GM12801 (cell line): Measurements from ENCODE around the gene MSN.

Experiments used
- CTCF ChIP-seq: IDR thresholded peaks from one replicate; pipeline ENCODE4 v1.5.1; 2011; ENCODE audit warnings: control low read depth; ENCODE audit not compliant: insufficient read length; ENCODE audit errors: extremely low read depth

Gene MSN

GRCh38 chrX:65690057-65690855 lies 22.8 kb downstream of the MSN start:
- TF ChIP-seq CTCF: no peak

DNA sequence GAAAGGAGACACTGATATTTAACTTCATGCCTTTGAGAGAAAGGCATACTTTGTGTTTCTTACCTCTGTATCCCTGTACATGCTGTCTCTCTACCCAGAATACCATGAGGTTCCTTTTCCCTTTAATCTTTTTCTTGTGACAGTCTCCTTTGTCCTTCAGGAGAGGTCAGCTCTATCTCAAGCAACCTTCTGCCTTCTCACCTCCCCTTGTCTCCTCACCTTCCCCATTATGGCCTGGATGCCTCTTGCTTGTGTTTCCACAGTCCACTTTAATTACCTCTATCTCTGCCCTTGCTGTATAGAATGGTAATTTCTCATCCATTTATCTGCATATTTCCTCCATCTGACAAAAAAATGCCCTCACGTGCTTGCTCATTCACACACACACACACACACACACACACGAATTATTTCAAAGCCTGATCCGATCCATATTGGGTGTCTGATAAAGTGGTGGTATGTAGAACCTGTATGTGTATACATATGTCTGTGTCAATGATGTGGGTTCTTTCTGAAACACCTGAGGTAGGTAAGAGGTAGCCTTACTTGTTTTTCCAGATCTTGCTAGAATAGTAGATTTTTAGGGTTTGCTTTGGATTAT lies 28.5 kb downstream of the MSN start:
- TF ChIP-seq CTCF: no peak

GRCh38 chrX:65696613-65697012 lies 29.2 kb downstream of the MSN start:
- no peak for TF ChIP-seq CTCF

- TF ChIP-seq CTCF: no peak
Measured at GRCh38 chrX:65697211-65697641, 29.8 kb downstream of the MSN start.

DNA sequence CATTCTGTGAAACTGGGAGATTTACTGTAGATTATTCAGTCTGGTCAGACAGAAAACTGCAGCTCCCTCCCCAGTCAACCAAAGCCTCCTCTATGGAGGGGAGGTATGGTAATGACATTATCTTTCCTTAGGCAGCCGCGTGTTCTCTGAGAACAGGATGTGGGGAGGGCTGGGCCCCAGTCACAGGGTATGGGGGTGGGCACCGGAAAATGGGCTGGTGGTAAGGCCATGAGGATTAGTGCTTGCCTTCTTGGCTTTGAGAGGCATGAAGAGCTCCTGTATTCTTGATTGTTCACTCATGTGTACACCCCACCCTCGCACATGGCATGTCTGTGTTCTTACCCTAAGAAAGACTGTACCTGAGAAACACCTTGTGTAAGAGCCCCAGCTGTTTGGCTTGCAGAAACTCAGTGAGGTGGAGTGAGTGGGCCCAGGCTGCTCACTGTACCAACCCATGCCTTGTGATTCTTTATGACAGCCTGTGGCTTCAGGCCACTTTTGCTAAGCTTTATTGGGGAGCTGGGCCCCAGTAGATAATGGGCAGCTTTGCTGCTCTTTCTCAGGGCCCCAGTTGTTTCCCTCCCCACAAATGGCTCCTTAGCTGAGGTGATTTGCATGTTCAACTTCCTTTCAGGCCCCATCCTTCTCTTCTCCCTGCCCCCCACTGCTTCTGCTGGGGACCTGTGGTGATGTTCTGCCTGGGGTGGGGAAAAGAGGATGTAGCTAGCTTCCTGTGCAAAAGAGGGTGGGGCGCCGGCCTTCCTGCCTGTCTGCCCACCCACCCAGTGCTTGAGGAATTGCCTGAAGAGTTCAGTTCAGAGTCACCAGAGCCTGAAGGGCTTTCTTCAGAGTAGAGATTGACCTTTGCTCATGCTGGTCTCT lies 30.7 kb downstream of the MSN start:
- TF ChIP-seq CTCF: no peak

DNA sequence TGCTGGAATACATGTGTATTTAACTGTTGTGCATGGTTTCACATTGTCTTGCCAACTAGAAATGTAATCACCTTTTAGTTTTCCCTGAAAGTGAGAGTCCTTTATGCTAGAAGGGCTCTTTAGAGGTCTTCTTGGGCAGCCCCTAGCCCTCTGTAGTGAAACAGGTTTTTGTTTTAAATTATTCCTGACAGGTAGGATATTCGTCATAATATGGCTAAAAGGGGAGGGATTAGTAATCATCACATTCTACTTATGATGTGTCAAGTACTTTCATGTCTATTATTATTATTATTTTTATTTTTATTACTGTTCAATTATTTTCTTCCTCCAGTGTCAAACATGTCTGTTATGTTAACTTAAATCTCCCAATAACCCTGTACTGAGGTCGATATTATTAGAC lies 35.5 kb downstream of the MSN start:
- TF ChIP-seq CTCF: no peak

DNA sequence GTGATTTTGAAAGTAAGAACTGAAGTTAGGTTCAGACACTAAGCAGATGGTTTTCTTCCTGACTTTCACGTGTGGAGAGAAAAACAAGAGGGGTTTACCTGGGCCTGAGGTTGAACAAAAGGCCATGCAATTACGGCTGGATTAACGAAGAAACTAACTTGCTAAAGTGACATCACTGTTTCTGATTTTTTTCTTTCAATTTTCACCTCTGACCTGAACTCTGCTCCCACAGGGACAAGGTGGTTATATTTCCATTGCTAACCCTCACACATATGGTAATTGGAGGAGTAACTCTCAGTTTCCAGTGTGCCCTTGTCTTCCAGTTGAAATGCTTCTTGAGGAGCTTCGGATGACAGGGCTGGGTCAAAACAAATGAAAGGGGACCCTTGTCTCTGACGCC lies 38.0 kb downstream of the MSN start:
- no peak for TF ChIP-seq CTCF
